Kidney glomerular epithelial cell (primary cell): Measurements from ENCODE around the gene EXD3.

Source experiments
- DNase-seq: peaks from one replicate; lab custom pipeline; 2025; lab: John Stamatoyannopoulos, UW

EXD3 gene

GRCh38 chr9:137447722-137448601 lies 25.0 kb upstream of the EXD3 start:
- no peak for DNase-seq

- no peak for DNase-seq
These were observed 24.0 kb upstream of the EXD3 start for GRCh38 chr9:137446851-137447471.

GRCh38 chr9:137445930-137446431 lies 23.0 kb upstream of the EXD3 start:
- no peak for DNase-seq

GRCh38 chr9:137445275-137445807 lies 22.4 kb upstream of the EXD3 start:
- peak; percentile 57 for DNase-seq

- DNase-seq: no peak
These were observed 21.3 kb upstream of the EXD3 start for GRCh38 chr9:137444106-137444790.

GRCh38 chr9:137441935-137442321 lies 19.0 kb upstream of the EXD3 start:
- no peak for DNase-seq

GRCh38 chr9:137441289-137441934 lies 18.4 kb upstream of the EXD3 start, which contains the start of gene ENTPD8:
ENTPD8 (minus strand) TSS chr9:137441357; CDS start chr9:137438285, 3,072 bp downstream.
- no peak for DNase-seq

- no peak for DNase-seq
These were observed 16.3 kb upstream of the EXD3 start for GRCh38 chr9:137439158-137439714.

GRCh38 chr9:137438591-137439157 lies 15.7 kb upstream of the EXD3 start:
- no peak for DNase-seq

- no peak for DNase-seq
These were observed 15.0 kb upstream of the EXD3 start for GRCh38 chr9:137437691-137438590.

GRCh38 chr9:137436761-137437600 lies 14.0 kb upstream of the EXD3 start:
- DNase-seq: no peak

- DNase-seq: peak; percentile 94
These were observed 13.2 kb upstream of the EXD3 start for GRCh38 chr9:137435980-137436760.

GRCh38 chr9:137435381-137435891 lies 12.5 kb upstream of the EXD3 start:
- no peak for DNase-seq

- no peak for DNase-seq
These were observed 11.8 kb upstream of the EXD3 start for GRCh38 chr9:137434498-137435380.

GRCh38 chr9:137433916-137434431 lies 11.0 kb upstream of the EXD3 start:
- DNase-seq: no peak

GRCh38 chr9:137433349-137433915 lies 10.5 kb upstream of the EXD3 start:
- DNase-seq: no peak
